Heart left ventricle (tissue), 13 donors: ENCODE data around the gene PRR30.

Source experiments
- POLR2A ChIP-seq, 2 donors: fragments of 450-650 bp; IDR thresholded peaks; one replicate each; pipeline ENCODE4 v1.6.1; 2017; ENCODE audit warnings: antibody characterized with exemption in 2 of 2, mild to moderate bottlenecking in 2 of 2, moderate library complexity in 2 of 2
- TF ChIP-seq, protein P1 (sequence below), 12 donors: fragments of 200-600 bp; sonication (generic) in 4 of 12; IDR thresholded peaks; one replicate each; pipeline versions ENCODE4 v1.5.0 to v1.8.0; 2018 to 2022; ENCODE audit warnings: antibody characterized with exemption in 12 of 12, mild to moderate bottlenecking in 5 of 12
- donor health status: ischemic (EF 13 %, LVEDD 7.1; RV severe dilation, severe dysfunction).
- donor health status: DM: no; HTN: yes; CAD: no.
- donor health status: DM: no; HTN: no; CAD: no.
- donor health status: ischemic (EF 25% LVEDD 6.9; RV normal size, moderate dysfunction).
- donor health status: ischemic (EF 25% LVEDD 5.7; RV mildly dilated, moderate dysfunction).
- donor health status: ischemic (EF 35%, LVEDD 5.7; RV mildly dilated, moderate dysfunction).
- donor health status: nonischemic (EF 11% LVEDD 7.7; RV severe dilation, severe dysfunction).
- donor health status: DM: yes; HTN: yes; CAD: no.
- donor health status: PGD.
- donor health status: ischemic (EF 29% LVEDD 5.4; RV normal size, mild dysfunction).
- donor health status: nonischemic (EF 23%, LVEDD 6.1; RV moderate dilation, normal function).

DNA sequence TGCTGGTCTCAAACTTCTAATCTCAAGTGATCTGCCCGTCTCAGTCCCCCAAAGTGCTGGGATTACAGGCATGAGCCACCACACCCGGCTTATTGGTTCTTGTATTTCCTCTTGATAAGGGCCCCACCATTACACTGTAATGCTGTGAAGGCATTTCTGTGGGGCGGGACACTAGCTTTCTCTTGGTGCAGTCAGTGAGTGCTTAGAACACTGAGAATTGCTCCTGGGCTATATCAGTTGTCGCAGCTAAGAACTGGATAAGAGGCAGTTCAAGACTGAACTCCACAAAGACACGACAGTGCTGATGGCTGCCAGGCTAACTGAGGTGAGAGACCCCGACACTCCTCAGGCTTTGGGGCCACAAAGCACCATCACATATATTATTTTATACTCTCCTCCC lies 50.6 kb downstream of the PRR30 start:
- TF ChIP-seq, protein P1, sequence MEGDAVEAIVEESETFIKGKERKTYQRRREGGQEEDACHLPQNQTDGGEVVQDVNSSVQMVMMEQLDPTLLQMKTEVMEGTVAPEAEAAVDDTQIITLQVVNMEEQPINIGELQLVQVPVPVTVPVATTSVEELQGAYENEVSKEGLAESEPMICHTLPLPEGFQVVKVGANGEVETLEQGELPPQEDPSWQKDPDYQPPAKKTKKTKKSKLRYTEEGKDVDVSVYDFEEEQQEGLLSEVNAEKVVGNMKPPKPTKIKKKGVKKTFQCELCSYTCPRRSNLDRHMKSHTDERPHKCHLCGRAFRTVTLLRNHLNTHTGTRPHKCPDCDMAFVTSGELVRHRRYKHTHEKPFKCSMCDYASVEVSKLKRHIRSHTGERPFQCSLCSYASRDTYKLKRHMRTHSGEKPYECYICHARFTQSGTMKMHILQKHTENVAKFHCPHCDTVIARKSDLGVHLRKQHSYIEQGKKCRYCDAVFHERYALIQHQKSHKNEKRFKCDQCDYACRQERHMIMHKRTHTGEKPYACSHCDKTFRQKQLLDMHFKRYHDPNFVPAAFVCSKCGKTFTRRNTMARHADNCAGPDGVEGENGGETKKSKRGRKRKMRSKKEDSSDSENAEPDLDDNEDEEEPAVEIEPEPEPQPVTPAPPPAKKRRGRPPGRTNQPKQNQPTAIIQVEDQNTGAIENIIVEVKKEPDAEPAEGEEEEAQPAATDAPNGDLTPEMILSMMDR (IDR thresholded peaks at IDR 0.05): no peak
- TF ChIP-seq POLR2A (IDR thresholded peaks at IDR 0.05): no peak
